Esophagus squamous epithelium (tissue), 4 donors: ENCODE data around the gene TRIM36.

Experiments used
- POLR2A ChIP-seq, 4 donors: fragments of 450-650 bp; IDR thresholded peaks; one replicate each; pipeline ENCODE4 v1.6.1; 2017; ENCODE audit warnings: antibody characterized with exemption in 4 of 4, mild to moderate bottlenecking in 4 of 4, moderate library complexity in 3 of 4
- TF ChIP-seq, protein P1 (sequence below), 6 experiments: fragments of 450-650 bp in 4 of 6; fragments of 200-600 bp in 2 of 6; sonication (generic) in 2 of 6; IDR thresholded peaks; one replicate each; pipeline ENCODE4 v1.5.1; 2016 to 2019; ENCODE audit warnings: antibody characterized with exemption in 6 of 6, mild to moderate bottlenecking in 4 of 6, moderate library complexity in 4 of 6

DNA sequence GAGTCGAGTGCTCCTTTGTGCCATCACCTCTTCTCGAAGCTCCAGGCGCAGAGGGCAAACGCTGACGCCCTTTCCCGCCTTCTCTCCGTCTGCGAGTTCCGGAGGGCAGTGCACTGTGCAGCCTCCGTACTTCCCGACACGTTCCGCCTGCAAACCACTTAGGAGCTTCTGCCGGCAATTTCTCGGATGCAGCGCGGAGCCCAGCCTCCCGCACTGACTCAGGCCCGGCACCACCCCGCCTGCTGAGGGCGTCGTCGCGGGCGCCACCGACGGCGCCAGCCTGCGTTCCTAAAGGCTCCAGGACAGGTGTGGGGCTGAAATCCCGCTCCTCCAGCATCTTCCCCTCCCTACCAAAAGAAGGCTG is 9.3 kb upstream of the TRIM36 start:
- TF ChIP-seq, protein P1, sequence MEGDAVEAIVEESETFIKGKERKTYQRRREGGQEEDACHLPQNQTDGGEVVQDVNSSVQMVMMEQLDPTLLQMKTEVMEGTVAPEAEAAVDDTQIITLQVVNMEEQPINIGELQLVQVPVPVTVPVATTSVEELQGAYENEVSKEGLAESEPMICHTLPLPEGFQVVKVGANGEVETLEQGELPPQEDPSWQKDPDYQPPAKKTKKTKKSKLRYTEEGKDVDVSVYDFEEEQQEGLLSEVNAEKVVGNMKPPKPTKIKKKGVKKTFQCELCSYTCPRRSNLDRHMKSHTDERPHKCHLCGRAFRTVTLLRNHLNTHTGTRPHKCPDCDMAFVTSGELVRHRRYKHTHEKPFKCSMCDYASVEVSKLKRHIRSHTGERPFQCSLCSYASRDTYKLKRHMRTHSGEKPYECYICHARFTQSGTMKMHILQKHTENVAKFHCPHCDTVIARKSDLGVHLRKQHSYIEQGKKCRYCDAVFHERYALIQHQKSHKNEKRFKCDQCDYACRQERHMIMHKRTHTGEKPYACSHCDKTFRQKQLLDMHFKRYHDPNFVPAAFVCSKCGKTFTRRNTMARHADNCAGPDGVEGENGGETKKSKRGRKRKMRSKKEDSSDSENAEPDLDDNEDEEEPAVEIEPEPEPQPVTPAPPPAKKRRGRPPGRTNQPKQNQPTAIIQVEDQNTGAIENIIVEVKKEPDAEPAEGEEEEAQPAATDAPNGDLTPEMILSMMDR (IDR thresholded peaks at IDR 0.05), result no peak
- TF ChIP-seq POLR2A (IDR thresholded peaks at IDR 0.05), result no peak
